Stimulated activated CD8-positive, alpha-beta memory T cell treated with anti-CD3 and anti-CD28 coated beads, Interleukin-7, amount 100 ng/mL, for 48 hours (primary cell): ENCODE results near the gene ATP6V1E1.
A peak's percentile ranks its signal among the peaks of the same experiment; 100 is the strongest.
"Not testable (repeated sequence)": the region's sequence is repeated elsewhere in the genome, so short reads cannot be mapped to it uniquely, and the experiment has no call there.

Experiments
- DNase-seq, 2 donors: peaks; one replicate each; pipeline ENCODE4 v3.0.0-alpha.2; 2020; ENCODE audit warnings: low read depth in 1 of 2; ENCODE audit errors: extremely low read depth in 1 of 2

ATP6V1E1 gene

GRCh38 chr22:17583151-17583550 is 45.4 kb downstream of the ATP6V1E1 start:
- DNase-seq = no peak

- no peak for DNase-seq
Observed at GRCh38 chr22:17581631-17582030, 46.9 kb downstream of the ATP6V1E1 start.

- DNase-seq = no peak
Observed at GRCh38 chr22:17581056-17581455, 47.5 kb downstream of the ATP6V1E1 start.

- no peak for DNase-seq
Observed at GRCh38 chr22:17580441-17581031, 48.0 kb downstream of the ATP6V1E1 start.

GRCh38 chr22:17579535-17579981 is 49.0 kb downstream of the ATP6V1E1 start:
- no peak for DNase-seq

- no peak for DNase-seq
Observed at GRCh38 chr22:17578136-17578754, 50.3 kb downstream of the ATP6V1E1 start.

- DNase-seq = peak in 1 of 2 donors; percentile 0
Observed at GRCh38 chr22:17576470-17576869, 52.1 kb downstream of the ATP6V1E1 start.

GRCh38 chr22:17575681-17576080 is 52.9 kb downstream of the ATP6V1E1 start:
- no peak for DNase-seq

- no peak for DNase-seq
Observed at GRCh38 chr22:17575151-17575550, 53.4 kb downstream of the ATP6V1E1 start.

GRCh38 chr22:17570851-17571631 is 57.5 kb downstream of the ATP6V1E1 start:
- DNase-seq = no peak

GRCh38 chr22:17569971-17570511 is 58.5 kb downstream of the ATP6V1E1 start:
- DNase-seq = no peak

GRCh38 chr22:17566776-17567175 is 61.8 kb downstream of the ATP6V1E1 start:
- no peak for DNase-seq

- not testable (repeated sequence) for DNase-seq
Observed at GRCh38 chr22:17566016-17566687, 62.4 kb downstream of the ATP6V1E1 start.

GRCh38 chr22:17563936-17564391 is 64.6 kb downstream of the ATP6V1E1 start:
- no peak for DNase-seq

- DNase-seq = no peak
Observed at GRCh38 chr22:17562906-17563870, 65.4 kb downstream of the ATP6V1E1 start, which contains the start of gene SLC25A18. SLC25A18 (plus strand) TSS chr22:17563498; CDS start chr22:17579945, 16,447 bp downstream.

GRCh38 chr22:17559188-17559587 is 69.4 kb downstream of the ATP6V1E1 start:
- DNase-seq = no peak

GRCh38 chr22:17554814-17555213 is 73.7 kb downstream of the ATP6V1E1 start:
- no peak for DNase-seq

GRCh38 chr22:17552737-17553136 is 75.8 kb downstream of the ATP6V1E1 start:
- DNase-seq = no peak

- DNase-seq = no peak
Observed at GRCh38 chr22:17549655-17550054, 78.9 kb downstream of the ATP6V1E1 start.

GRCh38 chr22:17549183-17549582 is 79.4 kb downstream of the ATP6V1E1 start:
- no peak for DNase-seq
